Mesenchymal stem cell (in vitro differentiated cells and primary cell): ENCODE results near the gene BNIP5.

Source experiments
- DNase-seq: peaks from one replicate; pipeline ENCODE4 v3.0.0-alpha.2; 2013
- H2AFZ ChIP-seq: one replicate; pipeline ENCODE4 v1.6.1; 2013; ENCODE audit warnings: low read depth, mild to moderate bottlenecking, control low read depth, inconsistent platforms, low read length, moderate library complexity
- H2AK5ac ChIP-seq: 2 replicates; pipeline ENCODE4 v1.6.1; 2013; ENCODE audit warnings: low read length, moderate library complexity, mild to moderate bottlenecking, inconsistent platforms; ENCODE audit not compliant: severe bottlenecking
- H2BK120ac ChIP-seq: one replicate; pipeline ENCODE4 v1.6.1; 2013; ENCODE audit warnings: low read depth, mild to moderate bottlenecking, inconsistent platforms, low read length, moderate library complexity
- H2BK12ac ChIP-seq, 2 experiments: one replicate each; pipeline ENCODE4 v1.6.1; 2013; ENCODE audit warnings: inconsistent platforms in 2 of 2, low read length in 2 of 2, mild to moderate bottlenecking in 2 of 2, moderate library complexity in 2 of 2, control low read depth in 1 of 2
- H2BK15ac ChIP-seq: one replicate; pipeline ENCODE4 v1.6.1; 2013; ENCODE audit warnings: mild to moderate bottlenecking, low read depth, inconsistent platforms; ENCODE audit not compliant: poor library complexity, severe bottlenecking
- H2BK5ac ChIP-seq: 2 replicates; pipeline ENCODE4 v1.6.1; 2013; ENCODE audit warnings: low read depth, mild to moderate bottlenecking, low read length, control low read depth, inconsistent platforms; ENCODE audit not compliant: poor library complexity, severe bottlenecking
- H3K14ac ChIP-seq, 2 experiments: one replicate each; pipeline ENCODE4 v1.6.1; 2013; ENCODE audit warnings: inconsistent platforms in 2 of 2, low read length in 2 of 2, control low read depth in 1 of 2, mild to moderate bottlenecking in 1 of 2, moderate library complexity in 1 of 2
- H3K18ac ChIP-seq, 2 experiments: one replicate each; pipeline ENCODE4 v1.6.1; 2013; ENCODE audit warnings: inconsistent platforms in 2 of 2, low read length in 2 of 2, control low read depth in 1 of 2, low read depth in 1 of 2, mild to moderate bottlenecking in 1 of 2
- H3K23ac ChIP-seq, 2 experiments: one replicate each; pipeline ENCODE4 v1.6.1; 2013; ENCODE audit warnings: inconsistent platforms in 2 of 2, low read length in 2 of 2, mild to moderate bottlenecking in 2 of 2, moderate library complexity in 2 of 2, control low read depth in 1 of 2
- H3K27ac ChIP-seq: 2 replicates; pipeline ENCODE4 v1.5.1; 2013; ENCODE audit warnings: mild to moderate bottlenecking, moderate library complexity, low read length, control low read depth, inconsistent platforms; ENCODE audit not compliant: poor library complexity, severe bottlenecking
- H3K27me3 ChIP-seq, 2 experiments: 2 replicates each; pipeline versions ENCODE4 v1.6.1 to v1.7.0; 2013; ENCODE audit warnings: low read length in 2 of 2, mild to moderate bottlenecking in 2 of 2, moderate library complexity in 2 of 2, control low read depth in 1 of 2, inconsistent platforms in 1 of 2; ENCODE audit not compliant: control insufficient read depth in 1 of 2, insufficient read depth in 1 of 2
- H3K36me3 ChIP-seq, 2 experiments: 2 replicates each; pipeline versions ENCODE4 v1.6.1 to v1.7.0; 2013; ENCODE audit warnings: low read length in 2 of 2, control low read depth in 1 of 2, inconsistent platforms in 1 of 2, low read depth in 1 of 2, mild to moderate bottlenecking in 1 of 2; ENCODE audit not compliant: insufficient read depth in 2 of 2, control insufficient read depth in 1 of 2
- H3K4ac ChIP-seq, 2 experiments: one replicate each; pipeline ENCODE4 v1.6.1; 2013; ENCODE audit warnings: inconsistent platforms in 2 of 2, low read length in 2 of 2, mild to moderate bottlenecking in 2 of 2, moderate library complexity in 2 of 2, control low read depth in 1 of 2, low read depth in 1 of 2
- H3K4me1 ChIP-seq: 2 replicates; pipeline ENCODE4 v1.6.1; 2013; ENCODE audit warnings: low read depth, low read length, control low read depth; ENCODE audit not compliant: control insufficient read depth, insufficient read depth
- H3K4me2 ChIP-seq: 2 replicates; pipeline ENCODE4 v1.6.1; 2013; ENCODE audit warnings: low read length, mild to moderate bottlenecking, inconsistent platforms; ENCODE audit not compliant: poor library complexity, severe bottlenecking
- H3K4me3 ChIP-seq, 2 experiments: 2 replicates each; pipeline versions ENCODE4 v1.5.1 to v1.7.0; 2013; ENCODE audit warnings: low read length in 2 of 2, mild to moderate bottlenecking in 2 of 2, control low read depth in 1 of 2, low read depth in 1 of 2; ENCODE audit not compliant: insufficient read depth in 1 of 2
- H3K79me1 ChIP-seq: replicated peaks from 2 replicates; pipeline ENCODE4 v1.6.1; 2013; ENCODE audit warnings: mild to moderate bottlenecking, control low read depth, low read length, inconsistent platforms; ENCODE audit not compliant: poor library complexity, severe bottlenecking
- H3K9ac ChIP-seq: 2 replicates; pipeline ENCODE4 v1.7.0; 2013; ENCODE audit warnings: mild to moderate bottlenecking, low read length, moderate library complexity
- H3K9me3 ChIP-seq: 2 replicates; pipeline ENCODE4 v1.7.0; 2013; ENCODE audit warnings: mild to moderate bottlenecking, low read length; ENCODE audit not compliant: control insufficient read depth
- H4K8ac ChIP-seq: one replicate; pipeline ENCODE4 v1.6.1; 2013; ENCODE audit warnings: inconsistent platforms, mild to moderate bottlenecking, low read length, moderate library complexity
- H4K91ac ChIP-seq: one replicate; pipeline ENCODE4 v1.6.1; 2013; ENCODE audit warnings: mild to moderate bottlenecking, low read length, inconsistent platforms
- WGBS: methylation state at CpG from one replicate; pipeline ENCODE4 v1.1.7; 2013; ENCODE audit warnings: mixed read lengths; 5-methylcytosine and 5-hydroxymethylcytosine counted together

Gene BNIP5

DNA sequence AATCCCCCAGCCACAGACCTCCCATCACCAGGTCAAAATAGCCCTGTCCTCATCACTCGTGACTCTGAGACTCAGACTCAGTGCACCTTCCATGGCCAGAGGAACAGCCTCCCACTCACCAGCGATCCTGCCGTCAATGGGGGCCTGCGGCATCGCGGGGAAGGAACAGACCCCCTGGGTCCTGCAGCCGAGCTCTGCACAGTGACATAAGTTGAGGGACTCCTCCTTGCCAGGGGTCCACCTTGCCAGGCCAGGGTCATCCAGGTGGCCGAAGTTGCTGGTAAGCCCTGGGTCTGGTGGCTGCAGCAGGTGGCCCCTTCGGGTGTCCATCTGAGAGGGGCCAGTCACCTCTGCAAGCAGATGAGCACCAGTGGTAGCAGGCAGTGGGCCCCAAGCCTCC is 34.5 kb upstream of the BNIP5 start:
- Histone ChIP-seq H2AK5ac (no peak overlapping the region), H3K4me2 (no peak overlapping the region), H2BK5ac (no peak overlapping the region), H3K79me1 (no peaks in the 10 kb centered on the region), H3K14ac (peak overlapping the region in 1 of 2 experiments; percentile 56), H2BK15ac (no peak overlapping the region), H2AFZ (no peak overlapping the region), H3K4me1 (peaks cover 3% of the 10 kb centered on the region), H3K4ac (no peak overlapping the region), H3K9ac (no peak overlapping the region), H4K91ac (no peak overlapping the region), H3K27me3 (peaks cover 31 to 39% of the 10 kb centered on the region in 2 experiments), H2BK12ac (no peak overlapping the region), H3K36me3 (no peaks in the 10 kb centered on the region), H4K8ac (no peak overlapping the region), H3K4me3 (no peak overlapping the region), H3K18ac (no peak overlapping the region), H3K9me3 (no peaks in the 10 kb centered on the region), H2BK120ac (no peak overlapping the region), H3K23ac (no peak overlapping the region), H3K27ac (no peak overlapping the region)
- WGBS, result 89% methylated on average over 9 of the region's 9 CpGs
- no peak for DNase-seq

- H3K9ac ChIP-seq, result no peak overlapping the region
- H2BK12ac ChIP-seq, result no peak overlapping the region
- no peak overlapping the region for H2AFZ ChIP-seq
- no peak for DNase-seq
- no peak overlapping the region for H3K4me3 ChIP-seq
- H3K9me3 ChIP-seq, result no peaks in the 10 kb centered on the region
- no peak overlapping the region for H3K27ac ChIP-seq
- H2BK15ac ChIP-seq, result no peak overlapping the region
- no peak overlapping the region for H2AK5ac ChIP-seq
- no peak overlapping the region for H4K8ac ChIP-seq
- no peak overlapping the region for H3K4ac ChIP-seq
- H3K4me1 ChIP-seq, result peaks cover 3% of the 10 kb centered on the region
- H3K18ac ChIP-seq, result no peak overlapping the region
- 86% methylated on average over 2 of the region's 2 CpGs for WGBS
- no peak overlapping the region for H4K91ac ChIP-seq
- H3K4me2 ChIP-seq, result no peak overlapping the region
- H2BK120ac ChIP-seq, result no peak overlapping the region
- no peaks in the 10 kb centered on the region for H3K36me3 ChIP-seq
- H3K79me1 ChIP-seq, result no peaks in the 10 kb centered on the region
- H3K14ac ChIP-seq, result no peak overlapping the region
- H2BK5ac ChIP-seq, result no peak overlapping the region
- peaks cover 31 to 39% of the 10 kb centered on the region in 2 experiments for H3K27me3 ChIP-seq
- H3K23ac ChIP-seq, result no peak overlapping the region
These were observed 34.0 kb upstream of the BNIP5 start for GRCh38 chr6:36370638-36371037.

- H2AK5ac ChIP-seq, result no peak overlapping the region
- no peak overlapping the region for H4K8ac ChIP-seq
- H3K36me3 ChIP-seq, result no peaks in the 10 kb centered on the region
- no peak overlapping the region for H3K14ac ChIP-seq
- no peak overlapping the region for H3K23ac ChIP-seq
- H3K18ac ChIP-seq, result no peak overlapping the region
- H2BK15ac ChIP-seq, result no peak overlapping the region
- DNase-seq, result peak; percentile 81
- peaks cover 27 to 41% of the 10 kb centered on the region in 2 experiments for H3K27me3 ChIP-seq
- H2BK12ac ChIP-seq, result no peak overlapping the region
- no peak overlapping the region for H3K9ac ChIP-seq
- no peak overlapping the region for H2BK120ac ChIP-seq
- no peak overlapping the region for H3K4me2 ChIP-seq
- no peaks in the 10 kb centered on the region for H3K9me3 ChIP-seq
- no peak overlapping the region for H3K27ac ChIP-seq
- H3K4me1 ChIP-seq, result peaks cover 3% of the 10 kb centered on the region
- no peak overlapping the region for H3K4ac ChIP-seq
- no peaks in the 10 kb centered on the region for H3K79me1 ChIP-seq
- WGBS, result 75% methylated on average over 14 of the region's 14 CpGs
- H2BK5ac ChIP-seq, result no peak overlapping the region
- no peak overlapping the region for H2AFZ ChIP-seq
- H4K91ac ChIP-seq, result no peak overlapping the region
- H3K4me3 ChIP-seq, result no peak overlapping the region
These were observed 32.5 kb upstream of the BNIP5 start for GRCh38 chr6:36368921-36369865.

- Histone ChIP-seq H3K14ac (no peak overlapping the region), H2BK15ac (no peak overlapping the region), H3K18ac (no peak overlapping the region), H3K4ac (no peak overlapping the region), H3K23ac (no peak overlapping the region), H3K4me2 (no peak overlapping the region), H3K27ac (no peak overlapping the region), H2AFZ (no peak overlapping the region), H3K9ac (no peak overlapping the region), H2BK120ac (no peak overlapping the region), H4K91ac (no peak overlapping the region), H2BK5ac (no peak overlapping the region), H3K9me3 (no peaks in the 10 kb centered on the region), H2BK12ac (no peak overlapping the region), H3K79me1 (no peaks in the 10 kb centered on the region), H3K27me3 (peaks cover 20 to 33% of the 10 kb centered on the region in 2 experiments), H3K4me1 (peaks cover 3% of the 10 kb centered on the region), H3K4me3 (no peak overlapping the region), H2AK5ac (no peak overlapping the region), H4K8ac (no peak overlapping the region), H3K36me3 (no peaks in the 10 kb centered on the region)
- no peak for DNase-seq
- 86% methylated on average over 1 of the region's 1 CpG for WGBS
These were observed 31.7 kb upstream of the BNIP5 start for GRCh38 chr6:36368421-36368820.
